GM19240 (cell line): ENCODE measurements around the gene KRTAP19-8.

Source experiments
- DNase-seq: peaks from one replicate; pipeline ENCODE4 v3.0.0; 2011; ENCODE audit warnings: low spot score; ENCODE audit not compliant: insufficient read length

Gene KRTAP19-8

GRCh38 chr21:31012133-31013089 is 25.9 kb downstream of the KRTAP19-8 start:
- DNase-seq: no peak

- DNase-seq: no peak
Measured at GRCh38 chr21:31011412-31011811, 26.9 kb downstream of the KRTAP19-8 start.

- DNase-seq: no peak
Measured at GRCh38 chr21:31008355-31008754, 29.9 kb downstream of the KRTAP19-8 start.

- DNase-seq: no peak
Measured at GRCh38 chr21:31005019-31005418, 33.3 kb downstream of the KRTAP19-8 start.

GRCh38 chr21:31003471-31003870 is 34.8 kb downstream of the KRTAP19-8 start:
- DNase-seq: no peak

GRCh38 chr21:30997541-30997940 is 40.7 kb downstream of the KRTAP19-8 start:
- DNase-seq: no peak

GRCh38 chr21:30996728-30997127 is 41.5 kb downstream of the KRTAP19-8 start:
- no peak for DNase-seq

GRCh38 chr21:30994932-30995331 is 43.3 kb downstream of the KRTAP19-8 start:
- no peak for DNase-seq

- DNase-seq: no peak
Measured at GRCh38 chr21:30990514-30991262, 47.6 kb downstream of the KRTAP19-8 start.

- DNase-seq: no peak
Measured at GRCh38 chr21:30988706-30989105, 49.6 kb downstream of the KRTAP19-8 start.
